ENCODE measurements around the gene TMEM115. TPM values are rescaled to one million over a fixed set of nuclear protein-coding genes. Genes with fewer than 3 reads are reported as not detected.

TMEM115 gene
- total RNA-seq, 1 donor from 2014 or later: 19.7 TPM

DNA sequence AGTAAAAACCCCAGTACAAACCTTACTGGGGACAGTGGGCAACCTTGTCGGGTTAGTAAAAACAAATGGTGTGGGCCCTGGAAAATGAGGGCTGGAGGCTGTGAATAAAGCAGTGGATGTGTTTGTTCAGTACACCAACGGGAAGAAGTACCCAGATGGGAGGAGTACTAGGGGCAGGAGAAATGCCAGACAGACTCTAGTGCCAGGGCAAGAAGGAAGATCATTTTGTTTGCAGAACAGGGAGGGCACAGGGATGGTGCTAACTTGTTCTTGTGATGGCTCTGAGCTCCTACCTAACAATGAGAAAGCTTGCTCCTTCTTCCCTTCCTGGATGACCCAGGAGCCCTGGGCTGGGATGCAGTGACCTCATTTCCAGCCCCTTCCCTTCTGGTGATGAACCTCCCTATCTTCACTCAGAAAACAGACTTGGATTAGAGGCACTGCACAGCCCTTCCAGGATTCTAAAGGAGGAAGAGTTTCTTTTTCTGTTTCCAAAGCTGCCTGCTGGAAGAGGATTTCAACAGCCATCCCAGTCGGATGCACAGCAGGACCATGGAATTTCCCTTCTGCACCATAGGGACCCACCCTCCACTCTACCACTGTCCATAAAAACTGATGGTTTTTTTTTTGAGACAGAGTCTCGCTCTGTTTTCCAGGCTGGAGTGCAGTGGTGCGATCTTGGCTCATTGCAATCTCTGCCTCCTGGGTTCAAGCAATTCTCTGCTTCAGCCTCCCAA, 24.8 kb downstream of the TMEM115 start:
- peak; percentile 63 for DNase-seq (ENCODE audit: low spot score)

DNA sequence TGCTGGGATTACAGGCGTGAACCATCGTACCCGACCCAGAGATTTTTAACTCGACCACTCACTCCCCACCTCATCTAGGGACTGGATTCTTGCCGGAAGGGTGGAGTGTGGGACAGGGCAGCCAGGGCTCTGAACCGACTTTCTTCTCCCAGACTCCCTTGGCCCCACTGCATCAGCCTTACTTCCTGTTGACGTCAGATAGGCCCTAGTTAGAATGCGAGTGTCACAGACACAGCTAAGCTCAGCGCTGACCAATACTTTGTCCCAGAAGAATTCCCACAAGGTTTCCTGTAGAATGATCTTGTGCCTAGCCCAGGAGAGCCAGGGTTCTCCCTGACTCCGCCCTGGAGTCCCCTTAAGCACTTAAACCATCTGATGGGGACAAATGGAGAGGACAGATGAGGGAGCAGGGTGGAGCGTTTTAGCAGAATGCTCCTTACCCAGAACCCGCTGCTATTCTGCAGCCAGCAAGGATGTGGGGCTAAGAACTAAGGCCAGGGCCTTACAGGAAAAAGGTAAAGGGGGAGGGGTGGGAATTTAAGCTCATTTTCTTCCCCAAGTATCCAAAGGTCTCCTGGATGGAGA, 25.5 kb downstream of the TMEM115 start:
- peak; percentile 50 for DNase-seq (ENCODE audit: low spot score)

DNA sequence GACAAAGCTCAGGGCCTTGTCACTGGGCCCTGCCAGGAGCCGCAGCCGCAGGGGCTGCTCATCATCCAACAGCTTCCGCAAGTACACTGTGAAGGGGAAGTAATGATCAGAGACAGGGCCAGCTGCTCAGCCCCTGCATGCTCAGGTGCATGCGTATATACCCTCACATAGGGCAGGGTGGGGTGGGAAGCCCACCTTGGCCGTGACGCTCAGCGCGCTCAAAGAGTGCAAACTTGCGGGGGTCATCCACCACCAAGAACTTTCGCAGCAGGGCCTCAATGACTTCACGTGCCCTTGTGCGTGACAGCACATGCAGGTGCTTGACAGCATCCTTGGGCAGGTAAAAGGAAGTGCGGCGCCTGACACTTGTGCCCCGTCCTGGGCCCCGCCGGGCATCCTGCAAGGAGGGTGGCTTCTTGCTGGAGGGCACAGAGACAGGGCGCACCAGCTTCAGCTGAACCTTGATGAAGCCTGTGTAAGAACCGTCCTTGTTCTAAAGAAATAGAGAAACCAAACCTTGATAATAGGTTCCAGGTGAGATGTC, 27.9 kb downstream of the TMEM115 start:
- DNase-seq (ENCODE audit: low spot score): no peak

DNA sequence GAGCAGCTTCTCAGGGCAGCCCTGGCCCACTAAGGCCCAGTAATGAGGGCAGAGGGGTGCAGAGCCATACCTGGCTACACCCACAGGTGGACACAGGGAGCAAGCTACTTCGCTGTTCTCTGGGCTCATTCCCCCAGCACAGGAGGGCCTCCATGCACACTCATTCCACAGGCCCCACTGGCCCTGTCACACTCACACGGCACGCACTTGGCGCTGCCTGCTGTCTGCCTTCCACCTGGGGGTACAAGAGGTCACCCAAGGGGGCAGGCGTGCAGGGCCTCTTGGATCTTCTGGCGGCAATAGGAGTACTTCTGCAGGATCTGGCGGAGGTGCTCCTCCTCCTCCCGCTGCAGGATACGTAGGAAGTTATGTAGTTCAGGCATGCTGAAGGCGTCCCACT, 29.0 kb downstream of the TMEM115 start:
- no peak for DNase-seq (ENCODE audit: low spot score)

DNA sequence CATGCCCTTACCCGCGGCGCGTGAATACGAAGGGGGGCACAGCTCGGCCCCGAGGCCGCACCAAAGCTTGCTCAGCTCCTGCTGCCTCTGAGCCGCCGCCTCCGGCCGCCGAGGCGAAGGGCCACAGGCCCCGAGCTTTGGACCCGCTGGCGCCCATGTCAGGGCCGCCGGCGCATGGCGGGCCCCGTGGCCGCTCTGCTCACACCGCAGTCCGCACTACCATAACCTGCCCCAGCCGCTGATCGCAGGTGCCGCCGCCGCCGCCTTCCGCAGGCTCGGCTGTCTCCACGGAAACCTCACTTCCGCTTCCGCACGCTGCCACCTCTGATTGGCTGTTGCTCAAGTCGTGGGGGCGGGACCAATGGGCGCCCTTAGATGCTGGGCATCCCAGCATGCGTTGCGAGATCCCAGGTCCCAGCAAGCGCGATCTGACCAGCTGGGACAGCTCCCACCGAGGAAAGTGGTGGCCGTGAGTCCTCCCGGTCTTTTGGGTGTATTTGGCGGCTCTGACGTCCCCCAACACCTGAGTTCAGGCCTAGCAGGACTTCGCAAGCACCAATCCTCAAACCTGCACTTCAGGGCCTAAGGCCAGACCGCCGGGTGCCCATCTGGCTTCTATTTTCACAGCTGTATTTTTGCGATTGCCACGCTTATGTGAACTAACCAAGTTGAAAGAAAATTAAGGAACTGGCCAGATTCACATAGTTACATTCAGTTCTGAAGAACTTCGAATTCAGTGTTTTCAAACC, 31.2 kb downstream of the TMEM115 start, which contains the start of gene TUSC2:
TSS of gene TUSC2 (minus strand) at position 281 of the 749 bp plus-strand sequence. CDS start at position 157, 124 bp downstream.
- peak; percentile 99 for DNase-seq (ENCODE audit: low spot score)

DNA sequence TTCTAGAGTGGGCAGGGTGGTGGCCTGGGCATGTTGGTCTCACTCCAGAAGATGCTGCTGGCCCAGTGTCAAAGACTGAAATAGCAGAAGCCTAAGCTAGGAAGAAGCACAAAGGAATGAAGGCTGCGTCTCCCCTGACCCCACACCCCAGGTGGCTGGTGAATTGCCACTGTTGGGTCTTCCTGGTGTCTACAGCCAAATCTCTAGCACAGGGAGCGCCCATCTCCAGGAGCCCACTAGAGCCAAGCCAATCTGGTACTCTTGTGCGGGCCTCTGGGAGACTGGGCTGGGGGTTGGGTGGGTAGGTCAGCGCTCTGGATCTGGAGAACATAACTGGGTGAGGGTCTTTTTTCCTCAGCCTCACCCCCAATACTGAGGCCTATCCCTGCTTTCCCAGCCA, 32.2 kb downstream of the TMEM115 start:
- DNase-seq (ENCODE audit: low spot score): no peak

DNA sequence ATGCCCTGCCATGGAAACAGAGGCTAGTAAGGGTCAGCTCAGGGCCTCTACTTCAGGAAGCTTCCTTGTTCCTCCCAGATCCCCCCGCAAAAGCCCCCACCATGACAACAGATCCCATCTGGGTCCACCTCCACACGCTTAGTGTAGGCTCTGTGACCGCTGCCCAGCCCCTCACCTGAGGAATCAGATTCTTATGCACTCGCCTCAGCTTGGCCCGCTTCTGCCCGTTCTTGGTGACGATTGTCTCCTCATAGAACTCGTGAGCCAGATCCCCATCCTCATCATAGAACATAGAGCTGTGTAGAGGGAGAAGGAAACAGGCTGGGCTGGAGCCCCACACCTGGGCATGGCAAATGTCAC, 33.2 kb downstream of the TMEM115 start:
- DNase-seq (ENCODE audit: low spot score): no peak

DNA sequence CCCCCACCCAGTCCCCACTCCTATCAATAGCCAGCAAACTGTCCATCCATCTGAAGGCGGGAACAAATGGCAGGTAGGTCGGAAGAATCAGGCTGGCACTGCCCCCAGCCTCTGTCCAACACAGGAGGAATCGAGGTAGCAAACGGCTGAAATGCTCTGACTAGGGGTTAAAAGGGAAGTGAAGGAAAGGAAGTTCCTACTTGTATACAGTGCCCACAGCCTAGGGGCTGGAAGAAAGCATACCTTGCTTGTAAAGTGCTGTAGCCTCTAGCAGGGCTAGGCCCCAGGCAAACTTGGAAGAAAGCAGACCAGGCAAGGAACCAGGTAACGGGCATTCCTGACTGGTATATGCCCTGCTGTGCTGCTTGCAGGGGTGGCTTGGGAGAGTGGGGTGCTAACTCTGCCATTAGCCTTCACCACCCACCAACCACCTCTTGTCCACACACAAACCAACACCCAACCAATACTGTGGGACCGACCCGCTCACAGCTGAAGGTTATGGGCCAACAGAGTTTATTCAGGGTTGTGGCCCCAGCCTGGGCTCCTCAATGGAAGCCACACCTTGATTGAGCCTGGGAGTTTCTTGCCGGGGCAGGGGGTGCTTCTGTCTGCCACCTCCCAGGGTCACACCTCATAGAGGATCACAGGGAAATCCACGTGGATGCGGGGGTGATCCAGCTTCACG, 33.7 kb downstream of the TMEM115 start:
- DNase-seq (ENCODE audit: low spot score): no peak

DNA sequence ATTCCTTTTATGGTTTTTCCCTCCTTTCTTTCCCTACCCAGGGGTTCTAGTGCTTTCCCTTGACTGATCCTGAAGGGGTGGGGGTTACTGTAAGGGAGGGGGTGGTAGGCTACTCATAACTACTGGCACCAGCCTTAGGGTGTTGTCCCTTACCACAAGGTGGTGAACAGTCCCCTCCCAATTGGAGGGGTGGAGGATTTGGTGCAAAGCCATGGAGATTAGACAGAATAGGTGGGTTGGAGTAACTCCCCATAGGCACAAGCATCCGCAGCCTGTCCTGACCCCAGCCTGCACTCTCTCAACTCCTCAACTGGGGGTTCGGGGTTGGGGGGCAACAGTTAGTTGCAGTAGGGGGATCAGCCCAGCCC, 34.2 kb downstream of the TMEM115 start:
- DNase-seq (ENCODE audit: low spot score): no peak

DNA sequence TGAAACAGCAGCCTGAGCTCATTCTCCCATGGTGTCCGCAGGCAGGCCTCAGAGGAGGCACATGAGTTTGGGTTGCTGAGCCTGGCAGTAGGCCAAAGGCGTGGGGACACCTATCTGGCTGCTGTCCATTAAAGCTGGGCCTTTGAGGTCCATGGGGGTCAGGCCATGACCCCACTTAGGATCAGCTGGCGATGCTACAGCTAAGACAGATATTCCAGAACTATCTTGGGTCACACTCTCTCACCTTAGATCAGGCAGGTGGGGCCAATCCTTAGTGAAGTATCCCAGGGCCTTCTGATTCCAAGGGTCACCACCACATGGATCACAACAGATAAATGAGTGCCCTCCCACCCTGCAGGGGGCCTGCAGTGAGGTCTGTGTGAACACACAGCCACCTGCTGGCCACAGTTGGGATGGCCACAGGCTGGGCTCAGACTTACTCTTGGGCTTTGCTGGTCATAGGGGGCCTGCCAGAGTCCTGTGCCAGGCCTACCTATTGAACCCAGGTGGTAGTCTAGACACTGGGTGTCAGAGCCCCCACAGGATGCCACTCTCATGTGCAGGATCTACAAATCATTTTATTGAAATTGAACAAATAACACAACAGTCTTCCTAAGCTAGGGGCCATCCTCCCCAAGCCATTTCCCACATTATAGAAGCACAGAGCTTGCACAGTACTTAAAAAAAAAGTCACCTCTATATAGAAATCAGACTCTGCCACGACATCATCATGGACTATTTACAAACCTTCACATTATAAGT, 34.8 kb downstream of the TMEM115 start:
- DNase-seq (ENCODE audit: low spot score): peak; percentile 65

DNA sequence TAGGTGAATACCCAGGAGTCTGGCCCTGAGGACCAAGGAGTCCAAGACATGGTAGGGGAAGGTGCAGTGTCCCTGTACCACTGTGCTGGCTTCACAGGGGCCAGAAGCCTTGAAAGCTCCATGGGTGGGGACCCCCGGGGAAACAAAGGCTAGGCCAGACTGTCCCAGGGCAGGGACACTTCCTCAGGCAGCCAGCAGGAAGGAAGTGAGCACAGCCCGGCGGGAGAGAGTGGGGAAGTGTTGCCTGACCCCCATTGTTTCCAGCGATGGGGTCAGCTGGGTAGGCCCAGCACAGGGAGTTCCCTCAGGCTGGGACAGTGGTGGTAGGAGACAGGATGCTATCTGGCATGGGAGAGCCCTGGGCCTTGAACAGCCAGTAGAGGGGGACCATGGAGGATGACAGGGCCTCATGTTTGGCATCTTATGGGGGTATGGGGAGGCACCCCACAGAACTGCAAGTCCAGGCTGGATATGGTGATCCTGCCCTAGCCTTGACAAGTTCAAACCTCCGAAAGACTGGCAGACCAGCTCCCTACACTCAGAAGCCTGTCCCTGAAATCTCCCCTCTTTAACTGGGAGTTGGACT, 35.6 kb downstream of the TMEM115 start:
- no peak for DNase-seq (ENCODE audit: low spot score)

DNA sequence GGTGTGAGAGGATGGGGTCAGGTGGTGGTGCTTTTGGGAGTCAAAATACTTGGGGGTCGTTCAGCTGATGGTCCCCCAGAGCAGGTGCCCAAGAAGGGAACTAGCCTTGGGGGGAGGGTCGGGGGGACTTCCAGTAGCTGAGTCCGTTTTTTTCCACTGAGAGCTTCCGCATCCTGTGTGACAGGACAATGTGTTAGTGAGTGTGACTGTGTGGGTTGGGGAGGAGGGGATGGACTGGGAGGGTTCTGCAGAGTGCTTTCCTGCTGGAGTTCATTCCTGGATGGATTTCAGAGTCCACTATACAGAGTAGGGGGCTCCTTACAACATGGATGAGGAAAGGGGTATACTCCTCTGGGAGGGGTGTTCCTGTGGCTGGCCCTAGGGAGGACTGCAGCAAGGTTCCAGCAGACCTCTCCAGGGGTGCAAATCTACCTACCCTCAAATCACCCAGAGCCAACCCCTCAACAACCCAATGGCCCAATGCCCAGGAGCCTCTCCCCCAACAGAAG, 36.2 kb downstream of the TMEM115 start:
- no peak for DNase-seq (ENCODE audit: low spot score)

DNA sequence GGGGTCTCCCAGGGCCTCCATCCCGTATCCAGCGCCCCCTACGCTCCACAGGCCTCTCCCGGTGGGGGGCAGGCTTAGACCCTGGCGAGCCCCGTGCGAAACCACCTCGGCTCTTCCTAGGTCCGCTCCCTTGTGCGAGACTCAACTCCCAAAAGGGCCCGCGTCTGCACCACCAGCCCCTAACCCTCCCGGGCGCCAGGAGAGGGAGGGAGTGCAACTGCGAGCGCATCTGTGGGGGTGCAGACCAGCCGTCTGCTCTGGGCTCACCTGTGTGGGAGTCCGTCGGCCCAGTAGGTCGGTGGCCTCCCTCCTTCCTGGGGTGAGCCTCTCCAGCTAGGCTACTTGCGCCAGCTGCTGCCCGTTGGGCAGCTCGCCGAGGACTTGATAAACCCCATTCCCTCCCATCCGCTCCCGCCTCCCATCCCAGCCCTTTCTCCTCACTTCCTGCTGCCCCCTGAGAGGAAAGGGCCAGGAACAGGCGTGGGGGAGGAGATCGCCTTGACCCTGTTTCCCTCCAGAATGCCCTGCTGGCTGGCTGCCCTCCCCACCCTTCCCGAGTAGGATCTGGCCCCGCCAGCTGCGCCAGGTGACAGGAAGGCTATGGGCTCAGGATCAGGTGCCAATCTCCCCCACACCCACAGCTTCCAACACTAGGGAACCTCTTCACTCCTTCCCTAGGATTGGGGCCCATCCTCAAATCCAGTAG, 36.8 kb downstream of the TMEM115 start, which contains the start of gene HYAL2:
TSS of gene HYAL2 (minus strand) at position 360 of the 706 bp plus-strand sequence. CDS start 2,256 bp downstream, outside the sequence.
- no peak for DNase-seq (ENCODE audit: low spot score)

DNA sequence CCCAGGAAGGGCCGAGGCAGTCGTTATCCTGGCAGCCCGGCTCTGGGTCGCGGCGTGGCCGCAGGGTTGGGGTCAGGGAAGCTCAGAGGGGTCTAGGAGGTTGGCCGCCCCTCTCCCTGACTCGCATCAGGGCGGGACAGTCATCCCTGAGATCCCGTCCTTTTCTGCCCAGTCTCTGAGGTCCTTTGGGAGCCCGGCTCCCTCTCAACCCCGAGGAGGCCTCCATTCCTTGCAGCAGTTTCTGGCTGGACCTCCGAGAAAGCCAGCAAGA, 37.3 kb downstream of the TMEM115 start:
- DNase-seq (ENCODE audit: low spot score): no peak

DNA sequence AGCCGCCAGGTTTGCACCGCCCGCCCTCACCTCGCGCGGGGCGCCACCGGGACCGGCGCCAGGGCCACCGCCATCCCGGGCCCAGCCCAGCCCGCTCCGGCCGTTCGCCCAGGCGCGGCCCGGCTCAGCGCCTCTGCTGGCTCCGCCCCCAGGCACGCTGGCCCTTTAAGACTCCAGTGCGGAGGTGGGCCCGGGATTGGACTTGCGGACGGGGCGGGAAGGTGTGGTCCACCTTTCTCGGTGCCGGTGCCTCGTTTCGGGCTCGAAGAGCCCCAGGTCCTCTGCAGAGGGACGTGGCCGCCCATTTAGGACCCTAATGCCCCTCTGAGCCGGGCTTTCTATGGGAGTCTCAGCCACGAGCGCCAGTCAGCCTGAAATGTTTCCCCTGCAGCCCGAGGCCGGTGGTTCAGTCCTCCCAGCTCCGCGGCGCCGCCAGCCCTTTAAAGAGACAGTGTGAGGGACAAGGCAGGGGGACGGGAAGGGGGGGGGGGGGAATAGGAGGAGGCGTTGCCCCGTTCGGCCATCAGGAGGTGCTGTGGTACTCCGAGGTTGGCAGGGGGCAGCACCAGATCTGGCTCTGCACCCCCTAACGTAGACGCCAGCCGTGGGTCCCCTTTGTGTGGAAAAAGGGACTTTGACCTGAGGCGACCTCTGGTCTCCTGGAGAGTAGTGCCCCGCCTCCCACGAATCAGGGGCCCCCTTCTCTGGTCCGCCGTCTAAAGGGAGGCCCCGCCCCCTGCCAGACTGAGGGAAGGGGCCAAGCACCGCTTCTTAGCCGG, 37.8 kb downstream of the TMEM115 start:
- peak; percentile 95 for DNase-seq (ENCODE audit: low spot score)

DNA sequence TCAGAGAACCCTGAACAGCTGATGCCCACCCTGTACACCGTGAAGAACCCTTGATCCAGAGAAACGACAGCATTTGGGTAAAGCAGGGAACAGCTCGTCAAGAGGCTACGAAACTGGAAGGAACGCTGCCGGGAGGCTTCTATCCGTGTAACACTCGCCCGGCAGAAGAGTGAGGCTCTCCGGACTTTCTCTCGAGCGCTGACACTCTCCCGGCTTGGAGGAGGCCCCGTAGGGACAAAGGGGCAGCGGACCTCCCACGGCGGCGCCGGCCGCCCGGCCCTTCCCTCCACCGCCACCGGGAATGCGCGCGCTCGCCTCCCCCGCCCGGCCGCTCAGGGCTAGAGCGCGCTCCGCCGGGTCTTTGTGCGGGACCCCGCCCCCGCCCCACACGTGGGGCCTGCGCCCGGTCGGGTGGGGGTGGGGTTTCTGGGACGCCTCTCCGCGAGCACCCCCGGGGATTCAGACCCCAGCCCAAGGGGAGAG, 38.4 kb downstream of the TMEM115 start:
- peak; percentile 86 for DNase-seq (ENCODE audit: low spot score)

DNA sequence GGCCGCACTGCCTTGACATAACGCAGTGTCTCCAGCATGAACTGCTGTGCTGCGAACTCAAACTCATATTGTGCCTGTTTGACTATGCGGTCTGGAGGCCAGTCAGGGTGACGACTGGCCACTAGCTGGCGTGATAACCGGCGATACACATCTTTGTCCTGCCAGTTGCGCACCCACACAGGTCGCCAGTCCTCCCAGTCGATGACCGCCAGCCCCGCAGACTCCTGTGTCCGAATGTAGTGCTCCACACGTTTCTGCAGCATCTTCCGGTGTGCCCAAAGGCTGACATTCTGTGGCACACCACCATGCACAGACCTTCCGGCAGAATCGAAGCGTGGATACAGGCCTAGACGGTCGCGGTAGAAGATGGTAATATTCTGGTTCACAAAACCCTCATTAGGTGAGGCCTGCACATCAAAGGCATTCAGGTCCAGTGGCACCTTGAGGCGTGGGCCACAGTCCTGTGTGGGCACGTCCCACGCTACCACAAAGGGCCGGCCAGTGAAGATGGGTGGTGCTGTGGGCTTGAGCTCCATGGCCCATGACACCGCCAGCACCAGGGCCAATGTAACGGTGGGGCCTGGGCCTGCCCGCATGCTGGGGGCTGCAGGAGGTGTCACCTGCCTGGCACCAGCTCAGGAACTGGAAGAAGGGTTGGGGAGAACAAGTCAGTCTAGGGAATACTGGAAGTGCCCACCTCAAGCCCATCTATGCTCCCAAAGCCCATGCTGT, 39.3 kb downstream of the TMEM115 start:
- no peak for DNase-seq (ENCODE audit: low spot score)

DNA sequence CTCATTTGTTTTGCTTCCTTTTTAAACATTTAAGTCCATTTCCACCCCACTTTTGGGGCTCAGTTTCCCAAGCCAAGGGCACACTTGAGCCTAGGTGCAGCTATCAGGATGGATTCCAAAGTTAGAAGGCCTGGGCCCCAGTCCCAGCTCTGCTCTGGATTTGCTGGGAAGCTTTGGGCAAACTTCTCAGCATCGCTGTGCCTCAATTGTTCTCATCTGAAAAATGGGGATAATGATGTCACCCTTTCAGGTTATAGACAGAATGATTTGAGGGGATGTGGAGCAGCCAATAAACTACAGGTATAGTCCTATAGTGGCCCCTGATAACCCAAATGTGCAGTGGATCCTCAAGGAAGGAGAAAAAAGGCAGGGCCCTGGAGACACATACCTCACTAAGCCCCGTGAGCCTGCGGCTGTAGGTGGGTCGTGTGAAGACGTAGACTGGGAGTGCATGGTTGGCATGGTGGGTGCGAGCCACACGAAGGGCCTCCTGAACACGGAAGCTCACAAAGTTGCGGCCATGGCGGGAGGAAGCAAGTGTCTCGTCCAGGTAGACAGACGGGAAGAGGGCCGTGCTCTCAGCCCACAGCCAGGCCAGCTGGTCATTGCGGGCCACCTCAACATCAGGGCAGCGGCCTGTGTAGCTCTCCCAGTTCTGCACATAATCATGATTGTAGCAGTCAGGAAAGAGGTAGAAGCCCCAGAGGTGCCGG, 40.0 kb downstream of the TMEM115 start:
- DNase-seq (ENCODE audit: low spot score): no peak

Data from umbilical cord (tissue), 2 donors.